CD4-positive, CD25-positive, alpha-beta regulatory T cell (primary cell): Measurements from ENCODE around the gene RAB5IF. TPM values are rescaled to one million over a fixed set of nuclear protein-coding genes. Genes with fewer than 3 reads are reported as not detected.

Source experiments
- ATAC-seq, 2 donors: fragments of 150-1000 bp; cut with Tn5 transposase; one replicate each; pipeline ENCODE4 v1.10.0; 2021; ENCODE audit warnings: low read depth in 2 of 2, moderate number of reproducible peaks in 2 of 2, moderate library complexity in 1 of 2
- DNase-seq, 3 donors: peaks; one replicate each; pipeline versions ENCODE4 v3.0.0 to v3.0.0-alpha.2; 2012 to 2022; ENCODE audit warnings: mixed read lengths in 1 of 3
- H3K27ac ChIP-seq: one replicate; pipeline ENCODE4 v1.7.0; 2013; ENCODE audit warnings: mild to moderate bottlenecking, low read length; ENCODE audit not compliant: insufficient read depth, poor library complexity, severe bottlenecking
- H3K27me3 ChIP-seq: one replicate; pipeline ENCODE4 v1.7.0; 2013; ENCODE audit warnings: low read length; ENCODE audit not compliant: control insufficient read depth, insufficient read depth
- H3K36me3 ChIP-seq: one replicate; pipeline ENCODE4 v1.7.0; 2013; ENCODE audit warnings: mild to moderate bottlenecking, low read length, moderate library complexity; ENCODE audit not compliant: control insufficient read depth, insufficient read depth
- H3K4me1 ChIP-seq: 2 replicates; pipeline ENCODE4 v1.7.0; 2013; ENCODE audit warnings: mild to moderate bottlenecking, low read length; ENCODE audit not compliant: insufficient read depth, control insufficient read depth, poor library complexity, severe bottlenecking
- H3K4me3 ChIP-seq: one replicate; pipeline ENCODE4 v1.7.0; 2013; ENCODE audit warnings: low read depth, mild to moderate bottlenecking, low read length, moderate library complexity
- H3K9me3 ChIP-seq, 2 experiments: 1 replicate in 1 of 2; 2 replicates in 1 of 2; pipeline ENCODE4 v1.7.0; 2013; ENCODE audit warnings: low read length in 2 of 2, mild to moderate bottlenecking in 1 of 2, moderate library complexity in 1 of 2; ENCODE audit not compliant: control insufficient read depth in 2 of 2
- H3K27ac Mint-ChIP-seq, 3 donors: one replicate each; pipeline ENCODE4 v1.8.0; 2020 to 2022; ENCODE audit warnings: mild to moderate bottlenecking in 3 of 3, mixed read lengths in 3 of 3, moderate library complexity in 2 of 3
- H3K27me3 Mint-ChIP-seq: one replicate; pipeline ENCODE4 v1.8.0; 2022; ENCODE audit warnings: mild to moderate bottlenecking, mixed read lengths
- H3K36me3 Mint-ChIP-seq: one replicate; pipeline ENCODE4 v1.8.0; 2020; ENCODE audit warnings: mixed read lengths
- H3K4me1 Mint-ChIP-seq, 4 donors: one replicate each; pipeline ENCODE4 v1.8.0; 2020 to 2022; ENCODE audit warnings: mixed read lengths in 4 of 4, mild to moderate bottlenecking in 1 of 4
- H3K4me3 Mint-ChIP-seq, 4 donors: one replicate each; pipeline ENCODE4 v1.8.0; 2020 to 2022; ENCODE audit warnings: mild to moderate bottlenecking in 4 of 4, mixed read lengths in 4 of 4, moderate library complexity in 3 of 4
- H3K9me3 Mint-ChIP-seq, 7 donors: one replicate each; pipeline ENCODE4 v1.8.0; 2020 to 2022; ENCODE audit warnings: mixed read lengths in 7 of 7, mild to moderate bottlenecking in 3 of 7, moderate library complexity in 2 of 7
- polyA plus RNA-seq, 4 donors: library from polyadenylated mRNA; unstranded; fragments of 300-500 nt; fragmentation: Illumina TruSeq; gene quantifications; one replicate each; pipeline ENCODE4 v1.2.3, GENCODE V29; 2021
- total RNA-seq: library from RNA; stranded (reverse); gene quantifications from one replicate; pipeline ENCODE4 v1.2.3, GENCODE V29; 2022

The RAB5IF gene
- total and polyA plus RNA-seq, 5 donors from 2014 or later, result 75.8 to 248 (median 204) TPM

DNA sequence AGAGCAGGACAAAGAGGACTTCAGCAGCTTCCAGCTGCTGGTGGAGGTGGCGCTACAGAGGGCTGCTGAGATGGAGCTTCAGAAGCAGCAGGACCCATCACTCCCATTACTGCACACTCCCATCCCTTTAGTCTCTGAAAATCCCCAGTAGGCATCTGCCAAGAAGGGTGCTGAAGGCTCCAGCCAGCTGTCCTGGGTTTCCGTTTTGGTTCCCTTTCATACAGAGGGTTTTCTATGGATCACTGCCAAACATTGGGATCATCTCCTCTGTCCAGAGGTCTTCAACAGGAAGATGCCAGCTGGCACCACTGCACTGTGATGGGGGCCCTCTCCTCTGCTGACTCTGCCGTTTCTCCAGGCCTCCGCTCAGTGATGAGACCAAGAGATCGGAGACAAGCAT is 14.3 kb upstream of the RAB5IF start:
- H3K9me3 ChIP-seq, result no peaks in the 10 kb centered on the region
- no peaks in the 10 kb centered on the region for H3K9me3 Mint-ChIP-seq
- peaks cover 53% of the 10 kb centered on the region for H3K4me1 ChIP-seq
- H3K27me3 ChIP-seq, result no peaks in the 10 kb centered on the region
- H3K4me1 Mint-ChIP-seq, result peaks cover 7 to 72% (median 48%) of the 10 kb centered on the region in 4 donors
- DNase-seq, result no peak
- no peaks in the 10 kb centered on the region for H3K27me3 Mint-ChIP-seq
- H3K4me3 Mint-ChIP-seq, result peak overlapping the region in 2 of 4 donors; percentile 21 to 65
- peak overlapping the region; percentile 83 to 93 (median 92) for H3K27ac Mint-ChIP-seq
- ATAC-seq, result no peak
- no peak overlapping the region for H3K27ac ChIP-seq
- peaks cover 18% of the 10 kb centered on the region for H3K36me3 Mint-ChIP-seq
- H3K4me3 ChIP-seq, result no peak overlapping the region
- peaks cover 7% of the 10 kb centered on the region for H3K36me3 ChIP-seq

GRCh38 chr20:36591854-36592641 is 13.5 kb upstream of the RAB5IF start:
- peak overlapping the region; percentile 83 to 93 (median 92) for H3K27ac Mint-ChIP-seq
- H3K9me3 Mint-ChIP-seq, result no peaks in the 10 kb centered on the region
- H3K9me3 ChIP-seq, result no peaks in the 10 kb centered on the region
- H3K4me3 Mint-ChIP-seq, result peak overlapping the region; percentile 52 to 94 (median 69)
- no peaks in the 10 kb centered on the region for H3K27me3 ChIP-seq
- DNase-seq (peak; percentile 53 to 87 (median 62)), ATAC-seq (peak; percentile 74)
- peaks cover 7% of the 10 kb centered on the region for H3K36me3 ChIP-seq
- peaks cover 7 to 66% (median 45%) of the 10 kb centered on the region in 4 donors for H3K4me1 Mint-ChIP-seq
- H3K36me3 Mint-ChIP-seq, result peaks cover 18% of the 10 kb centered on the region
- peak overlapping the region; percentile 57 for H3K4me3 ChIP-seq
- H3K4me1 ChIP-seq, result peaks cover 53% of the 10 kb centered on the region
- H3K27ac ChIP-seq, result peak overlapping the region; percentile 73
- no peaks in the 10 kb centered on the region for H3K27me3 Mint-ChIP-seq

DNA sequence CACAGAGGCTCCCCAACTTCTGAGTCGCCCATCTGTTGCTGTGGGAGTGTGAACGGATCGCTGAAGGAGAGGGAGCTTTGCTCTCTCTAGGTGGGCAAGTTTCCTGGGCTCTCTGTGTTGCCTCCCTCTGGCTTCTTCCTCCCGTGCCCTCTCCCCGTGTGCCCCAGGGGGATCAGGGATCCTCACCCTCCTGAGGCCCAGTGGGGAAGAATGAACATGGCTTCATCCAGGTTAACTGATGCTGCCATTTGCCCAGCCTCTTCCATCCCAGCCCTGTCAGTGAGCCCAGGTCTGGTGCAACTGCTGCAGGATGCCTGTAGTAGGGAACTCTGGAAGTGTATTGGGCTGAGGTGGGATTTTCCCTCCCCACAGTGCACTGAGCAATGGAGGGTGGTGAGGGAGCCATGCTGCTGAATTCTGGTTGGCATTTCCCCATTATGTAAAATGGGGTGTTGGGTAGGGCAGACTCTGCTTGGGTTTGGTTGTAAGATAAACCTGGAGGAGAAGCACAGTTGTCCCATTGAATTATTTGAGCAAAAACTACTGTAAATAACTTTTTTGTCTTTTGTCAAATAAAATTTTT is 12.1 kb upstream of the RAB5IF start:
- Histone ChIP-seq H3K4me1 (peaks cover 46% of the 10 kb centered on the region), H3K4me3 (no peak overlapping the region), H3K27me3 (no peaks in the 10 kb centered on the region), H3K9me3 (no peaks in the 10 kb centered on the region), H3K36me3 (peaks cover 7% of the 10 kb centered on the region), H3K27ac (peak overlapping the region; percentile 85)
- DNase-seq, result no peak
- ATAC-seq, result no peak
- Mint-ChIP-seq H3K36me3 (peaks cover 14% of the 10 kb centered on the region), H3K9me3 (no peaks in the 10 kb centered on the region), H3K27ac (peak overlapping the region; percentile 83 to 93 (median 92)), H3K27me3 (no peaks in the 10 kb centered on the region), H3K4me3 (peak overlapping the region in 2 of 4 donors; percentile 31 to 85), H3K4me1 (peaks cover 7 to 60% (median 43%) of the 10 kb centered on the region in 4 donors)

- Mint-ChIP-seq H3K36me3 (peaks cover 4% of the 10 kb centered on the region), H3K4me1 (peaks cover 0 to 27% (median 18%) of the 10 kb centered on the region in 4 donors)
- ATAC-seq, result no peak
Measured at GRCh38 chr20:36599912-36600345, 5.7 kb upstream of the RAB5IF start.

GRCh38 chr20:36601540-36601939 is 4.0 kb upstream of the RAB5IF start:
- H3K4me3 ChIP-seq, result no peak overlapping the region
- H3K36me3 Mint-ChIP-seq, result peaks cover 4% of the 10 kb centered on the region
- H3K4me3 Mint-ChIP-seq, result no peak overlapping the region
- H3K27ac ChIP-seq, result no peak overlapping the region
- DNase-seq (no peak), ATAC-seq (no peak)
- no peaks in the 10 kb centered on the region for H3K27me3 ChIP-seq
- H3K27ac Mint-ChIP-seq, result no peak overlapping the region
- no peaks in the 10 kb centered on the region for H3K9me3 ChIP-seq
- H3K9me3 Mint-ChIP-seq, result peaks cover 0 to 2% (median 0%) of the 10 kb centered on the region in 7 donors
- no peaks in the 10 kb centered on the region for H3K36me3 ChIP-seq
- peaks cover 12% of the 10 kb centered on the region for H3K27me3 Mint-ChIP-seq
- peaks cover 2 to 25% (median 15%) of the 10 kb centered on the region in 4 donors for H3K4me1 Mint-ChIP-seq
- peaks cover 17% of the 10 kb centered on the region for H3K4me1 ChIP-seq

More at GRCh38 chr20:36599912-36600345, 5.7 kb upstream of the RAB5IF start:
- Mint-ChIP-seq H3K27me3 (peaks cover 6% of the 10 kb centered on the region), H3K9me3 (peaks cover 0 to 2% (median 0%) of the 10 kb centered on the region in 7 donors), H3K27ac (peak overlapping the region in 1 of 3 donors; percentile 16), H3K4me3 (peak overlapping the region in 1 of 4 donors; percentile 70)
- peaks cover 15% of the 10 kb centered on the region for H3K4me1 ChIP-seq
- H3K27me3 ChIP-seq, result no peaks in the 10 kb centered on the region
- H3K4me3 ChIP-seq, result no peak overlapping the region
- H3K27ac ChIP-seq, result no peak overlapping the region
- no peak for DNase-seq
- no peaks in the 10 kb centered on the region for H3K9me3 ChIP-seq
- no peaks in the 10 kb centered on the region for H3K36me3 ChIP-seq

DNA sequence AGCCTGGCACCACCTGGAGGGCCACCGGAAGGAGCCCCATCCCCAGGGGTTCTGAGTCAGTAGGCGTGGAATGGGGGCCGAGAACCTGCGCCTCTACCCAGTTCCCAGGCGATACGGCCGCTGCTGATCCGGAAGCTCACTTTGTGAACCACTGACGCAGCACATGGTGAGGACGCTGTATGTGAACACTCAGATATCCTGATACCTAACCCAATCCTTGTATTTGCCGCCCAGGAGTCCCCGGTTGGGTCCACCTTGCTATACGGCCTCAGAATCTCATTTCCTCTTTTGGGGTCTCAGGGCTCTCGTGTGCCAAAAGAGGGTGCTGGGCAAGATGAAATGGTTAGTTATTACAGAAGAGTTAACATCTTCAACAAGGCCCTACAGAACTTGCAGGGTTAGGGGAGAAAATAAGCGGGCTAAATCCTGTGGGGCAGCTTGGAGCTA is 604 bp upstream of the RAB5IF start:
- Mint-ChIP-seq H3K27ac (peak overlapping the region; percentile 97 to 99 (median 98)), H3K4me1 (peaks cover 7 to 31% (median 17%) of the 10 kb centered on the region in 4 donors), H3K27me3 (peaks cover 12% of the 10 kb centered on the region), H3K9me3 (peaks cover 0 to 2% (median 0%) of the 10 kb centered on the region in 7 donors), H3K4me3 (peak overlapping the region; percentile 95 to 100 (median 96)), H3K36me3 (no peaks in the 10 kb centered on the region)
- Histone ChIP-seq H3K4me1 (peaks cover 26% of the 10 kb centered on the region), H3K4me3 (peak overlapping the region; percentile 73), H3K27ac (peak overlapping the region; percentile 95), H3K36me3 (peaks cover 22% of the 10 kb centered on the region), H3K27me3 (no peaks in the 10 kb centered on the region), H3K9me3 (no peaks in the 10 kb centered on the region)
- ATAC-seq, result peak; percentile 7 to 20
- peak in 1 of 3 donors; percentile 42 for DNase-seq

DNA sequence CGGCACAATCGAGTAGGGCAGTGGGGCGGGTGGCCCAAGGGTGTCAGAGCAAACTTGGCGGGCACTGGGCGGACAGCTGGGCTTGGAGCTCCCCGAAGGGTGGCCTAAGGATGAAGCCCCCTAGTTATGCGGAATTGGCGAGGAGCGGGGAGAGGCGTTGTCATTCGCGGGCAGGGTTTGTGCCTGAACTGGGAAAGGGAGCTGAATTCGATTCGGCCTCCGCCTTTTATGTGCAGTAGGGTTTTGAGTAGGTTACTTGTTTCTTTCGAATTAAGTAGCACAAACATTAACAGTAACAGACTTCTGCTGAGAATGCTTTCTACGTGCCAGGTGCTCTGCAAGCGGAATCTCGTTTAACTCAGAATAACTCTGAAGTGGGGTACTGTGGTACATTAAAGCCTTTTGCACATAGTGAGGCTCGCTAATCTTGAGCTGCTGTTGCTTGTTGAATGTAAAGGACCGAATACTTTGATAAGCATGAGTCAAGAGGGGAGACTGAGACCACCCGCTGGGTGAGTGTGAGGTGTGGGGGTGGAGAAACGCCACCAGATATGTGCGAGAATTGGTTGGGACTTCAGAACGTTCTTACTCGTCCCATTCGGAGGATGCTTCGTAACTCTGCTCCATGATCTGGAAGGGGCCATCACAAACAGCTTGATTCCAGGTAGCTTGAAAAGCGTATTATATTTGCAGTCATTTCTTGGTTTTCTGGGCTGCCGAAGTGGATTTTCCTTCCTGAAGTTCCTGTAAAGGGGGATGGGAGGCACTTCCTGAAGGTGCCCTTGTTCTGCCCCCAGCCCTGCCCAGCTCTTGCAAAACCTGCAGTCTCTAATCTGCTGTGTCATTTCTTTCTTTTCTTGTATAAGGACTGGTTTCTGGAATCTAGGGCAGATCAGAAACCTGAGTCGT is 833 bp downstream of the RAB5IF start:
- Mint-ChIP-seq H3K36me3 (peaks cover 1% of the 10 kb centered on the region), H3K4me3 (peak overlapping the region; percentile 95 to 100 (median 96)), H3K27ac (peak overlapping the region; percentile 97 to 99 (median 98)), H3K9me3 (peaks cover 0 to 2% (median 0%) of the 10 kb centered on the region in 7 donors), H3K4me1 (peaks cover 7 to 31% (median 14%) of the 10 kb centered on the region in 4 donors), H3K27me3 (peaks cover 12% of the 10 kb centered on the region)
- H3K4me3 ChIP-seq, result peak overlapping the region; percentile 96
- peak in 2 of 3 donors; percentile 11 to 38 for DNase-seq
- H3K27ac ChIP-seq, result peak overlapping the region; percentile 95
- ATAC-seq, result no peak
- H3K36me3 ChIP-seq, result peaks cover 32% of the 10 kb centered on the region
- H3K27me3 ChIP-seq, result no peaks in the 10 kb centered on the region
- H3K9me3 ChIP-seq, result no peaks in the 10 kb centered on the region
- peaks cover 26% of the 10 kb centered on the region for H3K4me1 ChIP-seq
